NCI-H2107 treated with DMSO at 0.1 percent for 48 hours (cell line): ENCODE measurements around the gene GRAMD4.

ENCODE experiments used
- DNase-seq: peaks from one replicate; lab custom pipeline; 2025; ENCODE audit not compliant: unreplicated experiment; lab: John Stamatoyannopoulos, UW

GRAMD4 gene

GRCh38 chr22:46582281-46582933 is 37.8 kb upstream of the GRAMD4 start:
- no peak for DNase-seq

GRCh38 chr22:46583571-46583970 is 36.6 kb upstream of the GRAMD4 start:
- no peak for DNase-seq

- DNase-seq, result peak; percentile 39
Measured at GRCh38 chr22:46584081-46584921, 35.9 kb upstream of the GRAMD4 start.

GRCh38 chr22:46585340-46586122 is 34.7 kb upstream of the GRAMD4 start:
- DNase-seq, result no peak

GRCh38 chr22:46586123-46586519 is 34.1 kb upstream of the GRAMD4 start:
- DNase-seq, result no peak

GRCh38 chr22:46586531-46587011 is 33.6 kb upstream of the GRAMD4 start:
- no peak for DNase-seq

GRCh38 chr22:46587061-46587460 is 33.1 kb upstream of the GRAMD4 start:
- DNase-seq, result no peak

GRCh38 chr22:46587492-46588278 is 32.5 kb upstream of the GRAMD4 start:
- DNase-seq, result no peak

GRCh38 chr22:46588279-46589140 is 31.7 kb upstream of the GRAMD4 start:
- no peak for DNase-seq

- no peak for DNase-seq
Measured at GRCh38 chr22:46589141-46589748, 30.9 kb upstream of the GRAMD4 start.

GRCh38 chr22:46589871-46590271 is 30.3 kb upstream of the GRAMD4 start:
- DNase-seq, result no peak

GRCh38 chr22:46590334-46590733 is 29.9 kb upstream of the GRAMD4 start:
- DNase-seq, result no peak

GRCh38 chr22:46591930-46592329 is 28.3 kb upstream of the GRAMD4 start:
- no peak for DNase-seq

GRCh38 chr22:46592390-46592872 is 27.8 kb upstream of the GRAMD4 start:
- DNase-seq, result no peak

GRCh38 chr22:46593211-46593681 is 26.9 kb upstream of the GRAMD4 start:
- DNase-seq, result no peak

GRCh38 chr22:46593996-46594946 is 25.9 kb upstream of the GRAMD4 start:
- DNase-seq, result no peak

GRCh38 chr22:46594947-46595298 is 25.3 kb upstream of the GRAMD4 start:
- no peak for DNase-seq

GRCh38 chr22:46595545-46595944 is 24.6 kb upstream of the GRAMD4 start:
- no peak for DNase-seq
